Esophagus muscularis mucosa (tissue), 4 donors: ENCODE measurements around the gene BTBD17.

Experiments used
- EP300 ChIP-seq: sonication (generic); formaldehyde crosslinking; IDR thresholded peaks from one replicate; pipeline ENCODE4 v1.6.1; 2017; ENCODE audit warnings: antibody characterized with exemption
- POLR2A ChIP-seq: fragments of 450-650 bp; IDR thresholded peaks from one replicate; pipeline ENCODE4 v1.6.1; 2017; ENCODE audit warnings: antibody characterized with exemption, moderate library complexity, mild to moderate bottlenecking, low read depth
- POLR2AphosphoS5 ChIP-seq, 2 donors: sonication (generic); formaldehyde crosslinking; IDR thresholded peaks; one replicate each; pipeline ENCODE4 v1.6.1; 2017; ENCODE audit warnings: antibody characterized with exemption in 2 of 2
- TF ChIP-seq, protein P1 (sequence below), 3 experiments: fragments of 200-600 bp in 2 of 3; fragments of 450-650 bp in 1 of 3; sonication (generic) in 2 of 3; IDR thresholded peaks; one replicate each; pipeline ENCODE4 v1.5.1; 2017 to 2019; ENCODE audit warnings: antibody characterized with exemption in 3 of 3, mild to moderate bottlenecking in 2 of 3, moderate library complexity in 1 of 3

DNA sequence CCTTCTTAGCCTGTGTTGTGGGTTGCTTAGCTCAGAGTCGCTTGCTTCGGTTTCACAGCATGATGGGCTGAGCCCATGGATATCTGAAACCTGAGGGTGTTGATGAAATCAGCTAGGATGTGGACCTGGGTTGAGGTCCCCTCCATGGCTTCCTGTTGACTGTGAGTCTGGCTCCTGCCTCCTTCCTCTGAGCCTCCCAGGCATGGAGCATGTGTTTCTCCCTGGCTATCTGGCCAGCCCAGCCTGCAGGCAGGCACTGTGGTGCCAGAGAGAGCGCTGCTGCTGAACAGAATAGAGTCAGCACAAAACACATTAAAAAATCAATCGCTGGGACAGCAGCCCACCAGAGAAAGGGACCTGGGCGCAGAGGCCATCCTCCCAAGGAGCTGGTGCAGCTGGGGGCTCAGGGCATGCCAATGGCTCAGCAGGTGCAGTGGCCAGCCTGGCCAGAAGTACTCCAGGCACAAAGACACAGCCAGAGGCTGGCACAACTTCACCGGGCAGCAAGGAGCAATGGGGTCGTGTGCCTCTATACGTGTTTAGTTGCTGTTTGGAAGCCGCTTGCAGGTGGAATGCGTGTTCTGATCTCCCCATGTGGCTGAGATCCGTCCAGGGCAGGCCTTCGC lies 42.0 kb upstream of the BTBD17 start:
- TF ChIP-seq POLR2AphosphoS5 (IDR thresholded peaks at IDR 0.05) (no peak), POLR2A (no peak), EP300 (no peak)
- TF ChIP-seq, protein P1, sequence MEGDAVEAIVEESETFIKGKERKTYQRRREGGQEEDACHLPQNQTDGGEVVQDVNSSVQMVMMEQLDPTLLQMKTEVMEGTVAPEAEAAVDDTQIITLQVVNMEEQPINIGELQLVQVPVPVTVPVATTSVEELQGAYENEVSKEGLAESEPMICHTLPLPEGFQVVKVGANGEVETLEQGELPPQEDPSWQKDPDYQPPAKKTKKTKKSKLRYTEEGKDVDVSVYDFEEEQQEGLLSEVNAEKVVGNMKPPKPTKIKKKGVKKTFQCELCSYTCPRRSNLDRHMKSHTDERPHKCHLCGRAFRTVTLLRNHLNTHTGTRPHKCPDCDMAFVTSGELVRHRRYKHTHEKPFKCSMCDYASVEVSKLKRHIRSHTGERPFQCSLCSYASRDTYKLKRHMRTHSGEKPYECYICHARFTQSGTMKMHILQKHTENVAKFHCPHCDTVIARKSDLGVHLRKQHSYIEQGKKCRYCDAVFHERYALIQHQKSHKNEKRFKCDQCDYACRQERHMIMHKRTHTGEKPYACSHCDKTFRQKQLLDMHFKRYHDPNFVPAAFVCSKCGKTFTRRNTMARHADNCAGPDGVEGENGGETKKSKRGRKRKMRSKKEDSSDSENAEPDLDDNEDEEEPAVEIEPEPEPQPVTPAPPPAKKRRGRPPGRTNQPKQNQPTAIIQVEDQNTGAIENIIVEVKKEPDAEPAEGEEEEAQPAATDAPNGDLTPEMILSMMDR (IDR thresholded peaks at IDR 0.05) = no peak
